ENCODE results near the gene IL12RB1.

IL12RB1 gene

GRCh38 chr19:18126097-18126496 lies 39.4 kb upstream of the IL12RB1 start:
- no peak for TF ChIP-seq CTCF (conservative IDR thresholded peaks at IDR 0.05; ENCODE audit: control insufficient read depth, insufficient read depth, low read depth, low read length)

GRCh38 chr19:18123819-18124218 lies 37.1 kb upstream of the IL12RB1 start:
- no peak overlapping the region for H3K4me3 ChIP-seq (ENCODE audit: control insufficient read depth, low read depth, low read length)
- TF ChIP-seq CTCF (conservative IDR thresholded peaks at IDR 0.05; ENCODE audit: control insufficient read depth, insufficient read depth, low read depth, low read length) = no peak
- no peak for DNase-seq (ENCODE audit: low read depth)

More at GRCh38 chr19:18126097-18126496, 39.4 kb upstream of the IL12RB1 start:
- DNase-seq (ENCODE audit: low read depth) = no peak
- no peak overlapping the region for H3K4me3 ChIP-seq (ENCODE audit: control insufficient read depth, low read depth, low read length)

GRCh38 chr19:18122860-18123795 lies 36.4 kb upstream of the IL12RB1 start:
- no peak for DNase-seq (ENCODE audit: low read depth)
- TF ChIP-seq CTCF (conservative IDR thresholded peaks at IDR 0.05; ENCODE audit: control insufficient read depth, insufficient read depth, low read depth, low read length) = no peak
- no peak overlapping the region for H3K4me3 ChIP-seq (ENCODE audit: control insufficient read depth, low read depth, low read length)

- H3K4me3 ChIP-seq (ENCODE audit: control insufficient read depth, low read depth, low read length) = no peak overlapping the region
- TF ChIP-seq CTCF (conservative IDR thresholded peaks at IDR 0.05; ENCODE audit: control insufficient read depth, insufficient read depth, low read depth, low read length) = no peak
- no peak for DNase-seq (ENCODE audit: low read depth)
Measured at GRCh38 chr19:18122424-18122823, 35.7 kb upstream of the IL12RB1 start.

GRCh38 chr19:18121166-18121565 lies 34.4 kb upstream of the IL12RB1 start:
- TF ChIP-seq CTCF (conservative IDR thresholded peaks at IDR 0.05; ENCODE audit: control insufficient read depth, insufficient read depth, low read depth, low read length) = no peak
- H3K4me3 ChIP-seq (ENCODE audit: control insufficient read depth, low read depth, low read length) = no peak overlapping the region
- DNase-seq (ENCODE audit: low read depth) = no peak

GRCh38 chr19:18120127-18120526 lies 33.4 kb upstream of the IL12RB1 start:
- DNase-seq (ENCODE audit: low read depth) = no peak
- TF ChIP-seq CTCF (conservative IDR thresholded peaks at IDR 0.05; ENCODE audit: control insufficient read depth, insufficient read depth, low read depth, low read length) = no peak
- no peak overlapping the region for H3K4me3 ChIP-seq (ENCODE audit: control insufficient read depth, low read depth, low read length)
